Activated CD8-positive, alpha-beta memory T cell treated with anti-CD3 and anti-CD28 coated beads for 36 hours (primary cell): ENCODE data around the gene ADA. TPM values are rescaled to one million over a fixed set of nuclear protein-coding genes. Genes with fewer than 3 reads are reported as not detected.

Source experiments
- CTCF ChIA-PET: fragments of 350-600 bp; sonication (Branson Sonifier 250); formaldehyde crosslinking; loops from one replicate; lab custom pipeline; 2021; ENCODE audit warnings: antibody characterized with exemption; lab: Charles Lee
- POLR2A ChIA-PET: fragments of 350-600 bp; sonication (Branson Sonifier 250); formaldehyde crosslinking; loops from one replicate; lab custom pipeline; 2021; ENCODE audit warnings: antibody characterized with exemption; lab: Charles Lee
- total RNA-seq, 2 experiments: library from RNA; stranded (reverse); gene quantifications; one replicate each; pipeline ENCODE4 v1.2.3, GENCODE V29; 2021

The ADA gene
- total RNA-seq, 2 experiments from 2014 or later = 21.9 to 23.9 TPM

DNA sequence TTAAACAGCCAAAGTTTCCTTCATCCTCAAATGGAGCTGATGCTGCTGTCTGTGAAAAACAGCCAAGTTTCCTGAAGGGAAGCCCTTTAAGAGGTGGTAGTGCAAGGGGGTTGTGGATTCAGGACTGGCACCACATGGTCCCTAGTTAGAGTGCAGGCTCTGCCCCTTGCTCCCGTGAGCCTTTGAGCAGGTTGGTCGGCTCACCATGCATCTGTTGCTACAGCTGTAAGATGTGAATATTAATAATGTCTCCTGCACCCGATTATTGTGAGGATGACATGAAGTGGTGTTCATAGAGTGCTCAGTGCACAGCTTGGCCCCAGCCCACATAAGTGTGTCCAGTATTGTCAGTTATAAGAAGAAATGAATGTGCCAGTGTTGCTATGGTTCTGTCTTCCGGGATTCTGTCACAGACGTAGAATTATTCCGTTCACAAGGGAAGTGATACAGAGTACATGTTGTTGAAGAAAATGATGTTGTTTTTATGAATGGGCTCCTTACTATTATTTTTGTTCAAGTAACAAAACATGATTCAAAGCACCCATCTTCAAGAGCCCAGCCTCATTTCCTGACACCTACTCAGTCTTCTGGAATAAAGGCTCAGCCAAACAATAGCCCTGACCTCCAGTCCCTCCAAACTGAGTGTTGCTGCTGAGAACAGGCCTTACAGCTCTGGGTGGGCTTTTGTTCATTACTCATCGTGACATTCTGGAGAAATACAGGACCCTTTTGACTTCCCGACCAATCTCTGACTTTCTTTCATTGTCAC, 72.0 kb downstream of the ADA start:
- ChIA-PET CTCF (no interaction called here), POLR2A (no interaction called here)

DNA sequence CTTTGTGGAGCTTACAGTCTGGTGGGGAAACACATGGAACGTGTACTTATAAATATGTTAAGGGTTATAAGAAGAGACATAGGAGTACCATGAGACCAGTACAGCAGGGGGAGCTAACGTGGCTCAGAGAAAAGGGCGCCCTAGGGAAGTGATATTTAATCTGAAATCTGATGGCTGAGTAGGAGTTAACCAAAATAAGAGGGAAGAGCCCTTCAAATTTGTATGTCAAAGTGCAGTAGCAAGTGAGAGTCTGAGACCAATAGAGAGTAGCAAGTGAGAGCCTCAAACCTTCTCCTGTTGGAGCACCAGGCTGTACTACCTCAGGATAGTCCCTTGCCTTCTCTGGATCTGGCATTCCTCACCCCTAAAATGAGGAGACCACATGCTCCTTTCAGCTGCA, 75.2 kb downstream of the ADA start:
- ChIA-PET CTCF (no interaction called here), POLR2A (no interaction called here)

DNA sequence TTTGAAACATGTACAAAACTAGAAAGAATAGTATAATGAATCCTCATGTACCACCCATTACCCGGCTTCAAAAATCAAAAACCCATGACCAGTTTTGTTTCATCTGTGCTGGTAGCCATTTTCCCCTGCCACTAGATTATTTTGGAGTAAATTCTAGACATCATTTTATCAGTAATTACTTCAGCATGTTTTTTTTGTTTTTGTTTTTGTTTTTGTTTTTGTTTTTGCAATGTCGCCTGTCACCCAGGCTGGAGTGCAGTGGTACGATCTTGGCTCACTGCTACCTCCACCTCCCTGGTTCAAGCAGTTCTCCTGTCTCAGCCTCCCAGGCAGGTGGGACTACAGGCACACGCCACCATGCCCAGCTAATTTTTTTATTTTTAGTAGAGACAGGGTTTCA, 77.1 kb downstream of the ADA start:
- ChIA-PET POLR2A (no interaction called here), CTCF (interaction anchor here (0.8 kb wide), 1 partner anchor 36 kb away, joined by 3 read pairs; no protein-coding TSS in a partner anchor)

DNA sequence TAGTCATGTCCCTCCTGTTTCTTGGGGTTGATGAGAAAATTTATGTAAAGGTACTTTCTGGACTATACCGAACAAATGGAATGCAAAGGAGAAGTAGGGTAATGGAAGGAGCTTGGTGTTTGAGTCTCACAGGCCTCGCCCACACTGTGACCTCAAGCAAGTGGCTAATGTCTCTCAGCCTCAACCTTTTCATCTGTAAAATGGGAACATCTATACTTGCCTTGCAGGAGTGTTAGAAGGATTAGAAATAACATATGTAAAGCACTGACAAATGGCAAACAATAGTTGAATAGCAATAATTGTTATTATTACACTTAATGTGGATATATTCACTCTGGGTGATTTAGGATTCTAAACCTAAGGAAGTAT, 78.0 kb downstream of the ADA start:
- ChIA-PET POLR2A (no interaction called here), CTCF (no interaction called here)

DNA sequence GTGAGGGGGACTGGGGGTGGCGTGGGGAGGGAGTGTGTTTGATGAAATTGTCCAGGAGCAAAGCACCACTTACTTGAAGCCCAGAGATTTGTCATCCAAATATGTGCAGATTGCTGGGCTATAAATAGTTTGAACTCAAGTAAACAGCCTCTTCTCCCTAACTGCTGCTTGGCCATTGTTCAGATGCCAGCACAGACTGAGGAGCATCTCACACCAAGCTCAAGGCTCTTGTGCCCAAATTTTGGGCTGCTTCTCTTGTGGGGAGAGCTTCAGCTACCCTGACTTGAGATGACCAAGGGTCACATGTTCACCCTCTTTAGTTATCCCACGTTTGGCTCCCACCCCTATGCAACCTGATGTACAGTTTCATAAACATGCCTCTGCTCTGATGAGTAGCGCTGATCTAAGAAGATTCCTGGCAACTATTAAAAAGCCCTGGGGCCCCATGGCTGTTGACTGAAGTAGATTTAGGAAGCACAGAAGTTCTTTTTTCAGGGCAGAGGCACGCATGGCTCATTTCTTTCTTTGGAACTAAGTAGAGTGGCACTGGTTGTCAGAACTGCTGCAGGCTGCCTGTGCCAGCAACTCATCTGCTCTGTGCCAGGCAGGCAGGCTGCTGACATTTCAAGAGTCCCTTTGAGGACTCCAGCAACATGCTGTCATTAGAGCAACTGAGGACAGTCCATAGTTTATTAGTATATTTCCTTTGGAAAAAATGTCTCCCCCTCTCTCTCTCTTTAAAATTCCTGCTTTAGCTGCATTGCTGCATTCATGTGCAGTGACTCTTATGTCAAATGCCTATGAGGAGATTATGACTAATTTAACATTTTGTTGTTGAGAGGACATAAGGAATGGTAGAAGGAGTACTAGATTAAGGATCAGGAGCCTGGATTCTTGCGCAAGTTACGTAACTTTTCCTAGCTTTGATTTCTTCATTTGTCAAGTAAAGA, 78.7 kb downstream of the ADA start:
- POLR2A ChIA-PET = no interaction called here
- CTCF ChIA-PET = no interaction called here

DNA sequence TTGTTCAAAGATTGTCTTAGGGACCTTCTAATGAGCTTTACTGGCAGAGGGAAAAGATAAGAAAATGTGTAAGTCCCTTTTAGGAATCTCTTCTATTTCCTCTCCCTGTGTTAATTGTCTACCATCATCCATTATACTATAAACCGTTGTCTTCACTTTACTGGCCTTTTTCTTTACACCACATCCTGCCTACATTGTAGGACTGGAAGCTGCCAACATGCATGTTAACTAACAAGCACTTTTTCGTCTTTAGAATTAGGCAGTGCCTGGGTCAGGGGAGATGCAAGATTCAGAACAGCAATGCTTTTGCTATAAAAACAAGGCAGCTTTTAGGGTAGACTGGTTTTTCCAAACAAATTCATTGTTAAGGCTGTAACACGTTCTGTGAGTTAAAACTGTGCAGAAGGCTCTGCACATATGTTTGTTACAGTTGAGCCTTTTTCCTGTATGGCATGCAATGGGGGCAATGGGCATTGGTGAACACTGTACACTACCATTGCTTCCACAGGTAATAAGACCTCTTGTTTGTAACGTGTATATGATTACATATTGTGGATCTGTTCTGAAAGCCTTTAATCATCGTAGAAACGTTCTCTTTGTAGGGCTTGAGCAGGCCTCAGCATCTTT, 80.0 kb downstream of the ADA start:
- CTCF ChIA-PET = no interaction called here
- POLR2A ChIA-PET = no interaction called here

DNA sequence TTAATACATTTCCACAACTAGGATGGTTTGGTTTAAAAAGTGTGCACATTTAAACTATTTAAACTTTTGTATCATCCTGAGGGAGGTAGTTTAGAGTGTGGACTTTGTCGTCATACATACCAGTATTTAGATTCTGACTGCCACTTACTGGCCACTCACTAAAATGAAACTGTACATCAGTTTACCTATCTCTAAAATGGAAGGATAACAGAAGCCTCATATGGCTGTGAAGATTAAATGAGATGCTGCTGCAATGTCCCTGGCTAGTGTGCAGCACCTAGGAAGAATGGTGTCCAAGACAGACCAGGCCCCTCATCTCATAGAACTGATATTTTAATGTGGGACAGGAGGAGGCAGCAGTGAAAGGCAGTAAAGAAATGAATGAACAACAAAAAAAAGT, 81.1 kb downstream of the ADA start:
- ChIA-PET CTCF (no interaction called here), POLR2A (no interaction called here)

Other genes starting within 250 kb of the ADA start
- 10 to 100 TPM; 27.4 to 29.5 TPM for gene TTPAL, start 175.8 kb downstream of the ADA start, total RNA-seq
- gene SERINC3, start 129.6 kb downstream of the ADA start, total RNA-seq = 10 to 100 TPM; 54.7 to 57.0 TPM
- gene PKIG, start 69.1 kb downstream of the ADA start, total RNA-seq = 1 to 10 TPM; 4.4 to 4.7 TPM
- not detected for gene CCN5, start 63.7 kb upstream of the ADA start, total RNA-seq
- gene KCNK15, start 94.2 kb upstream of the ADA start, total RNA-seq = under 1 TPM; 0.27 to 0.30 TPM
- gene RIMS4, start 158.8 kb upstream of the ADA start, total RNA-seq = under 1 TPM in 1 of 2 experiments, not detected in 1; 0.04 TPM
- gene YWHAB, start 234.0 kb upstream of the ADA start, total RNA-seq = 100 to 1,000 TPM; 256 to 260 TPM